Trophoblast cell (in vitro differentiated cells and primary cell): Measurements from ENCODE around the gene ELP1.

Experiments used
- DNase-seq, 2 donors: peaks; one replicate each; pipeline ENCODE4 v3.0.0-alpha.2; 2016
- H2AFZ ChIP-seq: 2 replicates; pipeline ENCODE4 v1.6.1; 2013; ENCODE audit warnings: low read length, moderate library complexity, mild to moderate bottlenecking; ENCODE audit not compliant: insufficient read depth, poor library complexity
- H2AK5ac ChIP-seq: 2 replicates; pipeline ENCODE4 v1.6.1; 2013; ENCODE audit warnings: mild to moderate bottlenecking, low read length
- H2BK120ac ChIP-seq: 2 replicates; pipeline ENCODE4 v1.6.1; 2013; ENCODE audit warnings: low read length, mild to moderate bottlenecking, moderate library complexity; ENCODE audit not compliant: insufficient read depth, poor library complexity
- H2BK12ac ChIP-seq: 2 replicates; pipeline ENCODE4 v1.6.1; 2013; ENCODE audit warnings: mild to moderate bottlenecking, low read length, moderate library complexity
- H2BK5ac ChIP-seq: 2 replicates; pipeline ENCODE4 v1.6.1; 2013; ENCODE audit warnings: low read length, low read depth, moderate library complexity, mild to moderate bottlenecking; ENCODE audit not compliant: poor library complexity
- H3K14ac ChIP-seq: 2 replicates; pipeline ENCODE4 v1.6.1; 2013; ENCODE audit warnings: mild to moderate bottlenecking, low read length
- H3K18ac ChIP-seq: 2 replicates; pipeline ENCODE4 v1.6.1; 2013; ENCODE audit warnings: mild to moderate bottlenecking, low read length
- H3K23ac ChIP-seq: 2 replicates; pipeline ENCODE4 v1.6.1; 2013; ENCODE audit warnings: low read length
- H3K27ac ChIP-seq: 2 replicates; pipeline ENCODE4 v1.5.1; 2013; ENCODE audit warnings: low read depth, mild to moderate bottlenecking, inconsistent platforms, low read length, moderate library complexity
- H3K27me3 ChIP-seq: 2 replicates; pipeline ENCODE4 v1.6.1; 2013; ENCODE audit warnings: inconsistent platforms, mild to moderate bottlenecking, low read length, moderate library complexity; ENCODE audit not compliant: insufficient read depth
- H3K36me3 ChIP-seq, 2 experiments: 1 replicate in 1 of 2; 2 replicates in 1 of 2; pipeline ENCODE4 v1.6.1; 2013; ENCODE audit warnings: low read length in 2 of 2, mild to moderate bottlenecking in 2 of 2, moderate library complexity in 1 of 2; ENCODE audit not compliant: insufficient read depth in 2 of 2, control insufficient read depth in 1 of 2
- H3K4ac ChIP-seq: 2 replicates; pipeline ENCODE4 v1.6.1; 2013; ENCODE audit warnings: low read depth, mild to moderate bottlenecking, low read length, moderate library complexity
- H3K4me1 ChIP-seq, 2 experiments: 1 replicate in 1 of 2; 2 replicates in 1 of 2; pipeline ENCODE4 v1.6.1; 2013; ENCODE audit warnings: low read length in 2 of 2, mild to moderate bottlenecking in 2 of 2, moderate library complexity in 1 of 2; ENCODE audit not compliant: insufficient read depth in 2 of 2, control insufficient read depth in 1 of 2
- H3K4me2 ChIP-seq: 2 replicates; pipeline ENCODE4 v1.6.1; 2013; ENCODE audit warnings: inconsistent platforms, mild to moderate bottlenecking, low read length, moderate library complexity
- H3K4me3 ChIP-seq: 2 replicates; pipeline ENCODE4 v1.5.1; 2013; ENCODE audit warnings: mild to moderate bottlenecking, low read depth, low read length, inconsistent platforms
- H3K79me1 ChIP-seq: one replicate; pipeline ENCODE4 v1.6.1; 2013; ENCODE audit warnings: low read length
- H3K79me2 ChIP-seq: 2 replicates; pipeline ENCODE4 v1.6.1; 2013; ENCODE audit warnings: low read length, mild to moderate bottlenecking; ENCODE audit not compliant: control insufficient read depth, insufficient read depth, poor library complexity
- H3K9ac ChIP-seq: 2 replicates; pipeline ENCODE4 v1.6.1; 2013; ENCODE audit warnings: mild to moderate bottlenecking, low read length
- H3K9me3 ChIP-seq: 2 replicates; pipeline ENCODE4 v1.6.1; 2013; ENCODE audit warnings: low read depth, mild to moderate bottlenecking, control low read depth, inconsistent platforms, low read length; ENCODE audit not compliant: insufficient read depth
- H4K12ac ChIP-seq: 2 replicates; pipeline ENCODE4 v1.6.1; 2013; ENCODE audit warnings: low read depth, mild to moderate bottlenecking, low read length, moderate library complexity
- H4K8ac ChIP-seq: 2 replicates; pipeline ENCODE4 v1.6.1; 2013; ENCODE audit warnings: low read depth, mild to moderate bottlenecking, low read length, moderate library complexity
- H4K91ac ChIP-seq: one replicate; pipeline ENCODE4 v1.6.1; 2013; ENCODE audit warnings: low read depth, mild to moderate bottlenecking, low read length, moderate library complexity
- WGBS: extraction: QIAGEN DNeasy Blood & Tissue Kit; methylation state at CpG from one replicate; pipeline ENCODE4 v1.1.7; 2013; ENCODE audit warnings: missing lambda C conversion rate; ENCODE audit not compliant: insufficient read length, insufficient coverage; ENCODE audit errors: extremely low coverage; 5-methylcytosine and 5-hydroxymethylcytosine counted together

Gene ELP1

GRCh38 chr9:108863891-108864290, 70.0 kb downstream of the ELP1 start:
- WGBS = no CpG with 5 or more reads among the region's 3 CpGs
- no peak overlapping the region for H2BK5ac ChIP-seq
- H3K18ac ChIP-seq = no peak overlapping the region
- no peak overlapping the region for H3K4ac ChIP-seq
- no peak overlapping the region for H4K12ac ChIP-seq
- no peak overlapping the region for H4K91ac ChIP-seq
- no peaks in the 10 kb centered on the region for H3K36me3 ChIP-seq
- no peak for DNase-seq
- H3K4me1 ChIP-seq = peaks cover under 1 to 1% of the 10 kb centered on the region in 2 experiments
- no peak overlapping the region for H3K14ac ChIP-seq
- no peak overlapping the region for H3K4me3 ChIP-seq
- H2BK12ac ChIP-seq = no peak overlapping the region
- H3K9ac ChIP-seq = no peak overlapping the region
- H3K27ac ChIP-seq = no peak overlapping the region
- H3K23ac ChIP-seq = no peak overlapping the region
- no peak overlapping the region for H2AK5ac ChIP-seq
- H3K27me3 ChIP-seq = no peaks in the 10 kb centered on the region
- no peaks in the 10 kb centered on the region for H3K9me3 ChIP-seq
- H2BK120ac ChIP-seq = no peak overlapping the region
- H3K4me2 ChIP-seq = no peak overlapping the region
- H4K8ac ChIP-seq = no peak overlapping the region
- peaks cover under 1% of the 10 kb centered on the region for H3K79me1 ChIP-seq
- no peak overlapping the region for H2AFZ ChIP-seq
- H3K79me2 ChIP-seq = no peaks in the 10 kb centered on the region

GRCh38 chr9:108861997-108862396, 71.9 kb downstream of the ELP1 start, which contains the start of gene ACTL7A:
Gene ACTL7A (plus strand): TSS chr9:108862266. CDS start chr9:108862323, 57 bp downstream.
- Histone ChIP-seq H3K9ac (no peak within 1 kb of the TSS), H3K36me3 (no peaks in the 10 kb centered on the region), H3K4me2 (no peak within 1 kb of the TSS), H2BK5ac (no peak within 1 kb of the TSS), H3K27me3 (no peaks in the 10 kb centered on the region), H2BK120ac (no peak within 1 kb of the TSS), H4K12ac (no peak within 1 kb of the TSS), H3K79me1 (no peaks in the 10 kb centered on the region), H4K91ac (no peak within 1 kb of the TSS), H3K14ac (no peak within 1 kb of the TSS), H3K4ac (no peak within 1 kb of the TSS), H3K9me3 (no peaks in the 10 kb centered on the region), H3K4me3 (no peak within 1 kb of the TSS), H3K27ac (no peak within 1 kb of the TSS), H2AK5ac (no peak within 1 kb of the TSS), H2AFZ (no peak within 1 kb of the TSS), H2BK12ac (no peak within 1 kb of the TSS), H4K8ac (no peak within 1 kb of the TSS), H3K18ac (no peak within 1 kb of the TSS), H3K79me2 (no peaks in the 10 kb centered on the region), H3K23ac (no peak within 1 kb of the TSS), H3K4me1 (no peaks in the 10 kb centered on the region)
- no peak for DNase-seq
- no CpG with 5 or more reads among the region's 3 CpGs for WGBS

- no CpG with 5 or more reads among the region's 7 CpGs for WGBS
These were observed 72.5 kb downstream of the ELP1 start for GRCh38 chr9:108861464-108861863.

GRCh38 chr9:108860764-108861163, 73.2 kb downstream of the ELP1 start:
- Histone ChIP-seq H2AFZ (no peak overlapping the region), H3K14ac (no peak overlapping the region), H3K9ac (no peak overlapping the region), H2AK5ac (no peak overlapping the region), H3K79me1 (no peaks in the 10 kb centered on the region), H3K4me1 (no peaks in the 10 kb centered on the region), H4K12ac (no peak overlapping the region), H3K36me3 (no peaks in the 10 kb centered on the region), H4K8ac (no peak overlapping the region), H3K4me2 (no peak overlapping the region), H3K27me3 (no peaks in the 10 kb centered on the region), H4K91ac (no peak overlapping the region), H2BK12ac (no peak overlapping the region), H3K23ac (no peak overlapping the region), H2BK5ac (no peak overlapping the region), H3K18ac (no peak overlapping the region), H3K4ac (no peak overlapping the region), H3K9me3 (no peaks in the 10 kb centered on the region), H3K27ac (no peak overlapping the region), H3K4me3 (no peak overlapping the region), H2BK120ac (no peak overlapping the region), H3K79me2 (no peaks in the 10 kb centered on the region)
- no CpG with 5 or more reads among the region's 2 CpGs for WGBS
- DNase-seq = no peak

More at GRCh38 chr9:108861464-108861863, 72.5 kb downstream of the ELP1 start:
- no peak overlapping the region for H4K12ac ChIP-seq
- H3K36me3 ChIP-seq = no peaks in the 10 kb centered on the region
- no peaks in the 10 kb centered on the region for H3K9me3 ChIP-seq
- H3K4me2 ChIP-seq = no peak overlapping the region
- H2BK12ac ChIP-seq = no peak overlapping the region
- DNase-seq = no peak
- no peak overlapping the region for H2AK5ac ChIP-seq
- H2BK120ac ChIP-seq = no peak overlapping the region
- H3K4ac ChIP-seq = no peak overlapping the region
- H3K79me1 ChIP-seq = no peaks in the 10 kb centered on the region
- H3K27ac ChIP-seq = no peak overlapping the region
- H2AFZ ChIP-seq = no peak overlapping the region
- no peak overlapping the region for H3K23ac ChIP-seq
- no peaks in the 10 kb centered on the region for H3K79me2 ChIP-seq
- H3K18ac ChIP-seq = no peak overlapping the region
- H3K4me3 ChIP-seq = no peak overlapping the region
- no peak overlapping the region for H2BK5ac ChIP-seq
- no peak overlapping the region for H4K91ac ChIP-seq
- no peak overlapping the region for H3K14ac ChIP-seq
- no peaks in the 10 kb centered on the region for H3K27me3 ChIP-seq
- no peak overlapping the region for H3K9ac ChIP-seq
- H3K4me1 ChIP-seq = no peaks in the 10 kb centered on the region
- H4K8ac ChIP-seq = no peak overlapping the region
